ENCODE results near the gene DCT. TPM values are rescaled to one million over a fixed set of nuclear protein-coding genes. Genes with fewer than 3 reads are reported as not detected.
"Not testable (repeated sequence)": the region's sequence is repeated elsewhere in the genome, so short reads cannot be mapped to it uniquely, and the experiment has no call there.

The DCT gene
- 19.7 TPM in 1 of 2 replicates, not detected in the other for total RNA-seq (ENCODE audit: low replicate concordance)
- long read RNA-seq, result 0 reads

GRCh38 chr13:94479616-94480015, at the start of gene DCT:
DCT (minus strand) TSS chr13:94479682; CDS start chr13:94479255, 427 bp downstream.
- DNase-seq (ENCODE audit: extremely low spot score, unreplicated experiment), result no peak
- H3K9me3 Mint-ChIP-seq, result no peaks in the 10 kb centered on the region
- peaks cover 9% of the 10 kb centered on the region for H3K4me1 Mint-ChIP-seq (ENCODE audit: unreplicated experiment)
- no peak within 1 kb of the TSS for H3K4me3 Mint-ChIP-seq
- no peaks in the 10 kb centered on the region for H3K36me3 Mint-ChIP-seq
- no peaks in the 10 kb centered on the region for H3K27me3 Mint-ChIP-seq
- no peak within 1 kb of the TSS for H3K27ac Mint-ChIP-seq
- no peak for TF ChIP-seq CTCF (conservative IDR thresholded peaks at IDR 0.05)

DNA sequence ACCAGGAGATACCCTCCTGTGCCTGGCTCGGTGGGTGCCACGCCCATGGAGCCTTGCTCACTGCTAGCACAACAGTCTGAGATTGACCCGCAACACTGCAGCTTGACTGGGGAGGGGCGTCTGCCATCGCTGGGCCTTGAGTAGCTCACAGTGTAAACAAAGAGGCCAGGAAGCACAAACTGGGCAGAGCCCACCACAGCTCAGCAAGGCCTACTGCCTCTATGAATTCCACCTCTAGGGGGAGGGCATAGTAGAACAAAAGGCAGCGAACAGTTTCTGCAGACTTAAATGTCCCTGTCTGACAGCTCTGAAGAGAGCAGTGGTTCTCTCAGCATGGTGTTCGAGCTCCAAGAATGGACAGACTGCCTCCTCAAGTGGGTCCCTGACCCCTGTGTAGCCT, 47.5 kb upstream of the DCT start:
- not testable (repeated sequence) for H3K4me1 Mint-ChIP-seq (ENCODE audit: unreplicated experiment); H3K4me3 Mint-ChIP-seq; H3K36me3 Mint-ChIP-seq; DNase-seq (ENCODE audit: extremely low spot score, unreplicated experiment); H3K27me3 Mint-ChIP-seq; H3K27ac Mint-ChIP-seq; H3K9me3 Mint-ChIP-seq

DNA sequence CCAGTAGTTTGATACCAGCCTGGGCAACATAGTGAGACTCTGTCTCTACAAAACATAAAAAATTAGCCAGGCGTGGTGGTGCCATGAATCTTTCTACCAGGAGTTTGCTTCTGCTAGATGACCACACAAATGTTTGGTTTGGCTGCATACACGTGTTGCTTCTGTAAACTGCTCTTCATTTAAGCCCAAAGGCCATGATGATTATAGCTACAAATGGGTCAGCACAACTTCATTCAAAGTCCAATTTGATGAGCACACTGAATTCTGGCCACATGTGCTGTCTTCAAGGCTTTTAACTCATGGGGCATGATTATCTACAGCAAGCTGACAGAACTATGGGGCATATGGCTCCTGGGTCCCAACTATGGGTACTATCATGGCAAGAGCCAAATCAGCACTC, 46.3 kb upstream of the DCT start:
- no peak for DNase-seq (ENCODE audit: extremely low spot score, unreplicated experiment)
- H3K27ac Mint-ChIP-seq, result no peak overlapping the region
- no peak overlapping the region for H3K4me3 Mint-ChIP-seq

GRCh38 chr13:94524407-94524806, 44.9 kb upstream of the DCT start:
- no peak for DNase-seq (ENCODE audit: extremely low spot score, unreplicated experiment)
- H3K27ac Mint-ChIP-seq, result no peak overlapping the region
- no peaks in the 10 kb centered on the region for H3K4me1 Mint-ChIP-seq (ENCODE audit: unreplicated experiment)
- peaks cover 7% of the 10 kb centered on the region for H3K9me3 Mint-ChIP-seq
- no peaks in the 10 kb centered on the region for H3K36me3 Mint-ChIP-seq
- peaks cover 4% of the 10 kb centered on the region for H3K27me3 Mint-ChIP-seq
- no peak for TF ChIP-seq CTCF (conservative IDR thresholded peaks at IDR 0.05)
- H3K4me3 Mint-ChIP-seq, result no peak overlapping the region

More for the DNA sequence above, 46.3 kb upstream of the DCT start:
- Mint-ChIP-seq H3K9me3 (peaks cover 9% of the 10 kb centered on the region), H3K27me3 (peaks cover 4% of the 10 kb centered on the region), H3K36me3 (no peaks in the 10 kb centered on the region), H3K4me1 (ENCODE audit: unreplicated experiment) (no peaks in the 10 kb centered on the region)
- TF ChIP-seq CTCF (conservative IDR thresholded peaks at IDR 0.05), result no peak

DNA sequence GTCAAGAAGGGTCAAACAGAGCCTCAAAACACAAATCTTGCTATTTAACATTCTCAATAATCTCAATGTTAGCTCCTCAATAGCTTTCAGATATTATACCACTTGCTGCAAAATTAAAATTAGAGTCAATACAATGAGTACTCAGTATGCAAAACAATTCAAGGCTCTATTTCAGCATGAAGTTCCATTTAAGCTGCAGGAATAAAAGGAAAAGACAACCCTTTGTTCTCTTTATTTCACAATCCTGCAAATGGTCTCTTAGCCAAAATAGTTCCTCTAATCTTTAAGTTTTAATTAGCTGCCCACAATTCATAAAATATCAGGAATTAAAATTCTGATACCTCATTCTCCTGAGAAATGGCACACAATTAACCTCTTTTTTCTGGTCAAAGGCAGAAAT, 40.5 kb upstream of the DCT start:
- H3K9me3 Mint-ChIP-seq, result peaks cover 8% of the 10 kb centered on the region
- no peaks in the 10 kb centered on the region for H3K27me3 Mint-ChIP-seq

DNA sequence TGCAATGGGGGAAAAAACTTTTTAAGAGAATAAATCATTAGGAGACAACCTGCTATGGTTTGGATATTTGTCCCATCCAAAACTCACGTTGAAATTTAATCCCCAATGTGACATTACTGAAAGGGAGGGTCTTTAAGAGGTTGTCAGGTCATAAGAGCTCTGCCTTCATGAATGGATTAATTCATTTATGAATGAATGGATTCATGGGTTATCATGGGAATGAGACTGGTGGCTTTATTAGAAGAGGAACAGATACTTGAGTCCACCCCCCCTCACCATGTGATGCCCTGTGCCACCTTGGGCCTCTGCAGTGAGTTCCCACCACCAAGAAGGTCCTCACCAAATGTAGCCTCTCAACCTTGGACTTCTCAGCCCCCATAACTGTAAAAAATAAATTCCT, 37.0 kb upstream of the DCT start:
- Mint-ChIP-seq H3K9me3 (peaks cover 4% of the 10 kb centered on the region), H3K27ac (no peak overlapping the region), H3K4me3 (no peak overlapping the region), H3K36me3 (no peaks in the 10 kb centered on the region), H3K27me3 (no peaks in the 10 kb centered on the region), H3K4me1 (ENCODE audit: unreplicated experiment) (no peaks in the 10 kb centered on the region)
- no peak for DNase-seq (ENCODE audit: extremely low spot score, unreplicated experiment)
- TF ChIP-seq CTCF (conservative IDR thresholded peaks at IDR 0.05), result no peak

More for the DNA sequence above, 40.5 kb upstream of the DCT start:
- no peak for TF ChIP-seq CTCF (conservative IDR thresholded peaks at IDR 0.05)
- Mint-ChIP-seq H3K4me1 (ENCODE audit: unreplicated experiment) (no peaks in the 10 kb centered on the region), H3K27ac (no peak overlapping the region), H3K4me3 (no peak overlapping the region), H3K36me3 (no peaks in the 10 kb centered on the region)
- no peak for DNase-seq (ENCODE audit: extremely low spot score, unreplicated experiment)

Data from type B pancreatic cell (in vitro differentiated cells).